Mesothelial cell of epicardium (in vitro differentiated cells): ENCODE data around the gene EPC2. TPM values are rescaled to one million over a fixed set of nuclear protein-coding genes. Genes with fewer than 3 reads are reported as not detected.
A peak's percentile ranks its signal among the peaks of the same experiment; 100 is the strongest.
"Not testable (repeated sequence)": the region's sequence is repeated elsewhere in the genome, so short reads cannot be mapped to it uniquely, and the experiment has no call there.

Source experiments
- DNase-seq, 2 experiments: peaks; one replicate each; pipeline ENCODE4 v3.0.0; 2021; ENCODE audit warnings: low spot score in 2 of 2; ENCODE audit not compliant: unreplicated experiment in 2 of 2
- H3K27ac Mint-ChIP-seq: 2 replicates; pipeline ENCODE4 v1.8.0; 2021; ENCODE audit warnings: mixed read lengths
- H3K27me3 Mint-ChIP-seq: 2 replicates; pipeline ENCODE4 v1.8.0; 2021; ENCODE audit warnings: low read depth, mixed read lengths
- H3K36me3 Mint-ChIP-seq: 2 replicates; pipeline ENCODE4 v1.8.0; 2021; ENCODE audit warnings: mixed read lengths
- H3K4me1 Mint-ChIP-seq: 2 replicates; pipeline ENCODE4 v1.8.0; 2021; ENCODE audit warnings: mixed read lengths
- H3K4me3 Mint-ChIP-seq: 2 replicates; pipeline ENCODE4 v1.8.0; 2021; ENCODE audit warnings: mild to moderate bottlenecking, moderate library complexity, mixed read lengths
- H3K9me3 Mint-ChIP-seq: 2 replicates; pipeline ENCODE4 v1.8.0; 2021; ENCODE audit warnings: mixed read lengths
- total RNA-seq: library from RNA; stranded (reverse); gene quantifications from 3 replicates; pipeline ENCODE4 v1.2.1, GENCODE V29; 2021
- TF ChIP-seq, protein P1 (sequence below): fragments of 200-600 bp; sonication (generic); IDR thresholded peaks from one replicate; pipeline ENCODE4 v1.5.0; 2021; ENCODE audit warnings: antibody characterized with exemption; ENCODE audit not compliant: unreplicated experiment

EPC2 gene
- total RNA-seq, 1 donor from 2014 or later, result 43.8 TPM

GRCh38 chr2:148670773-148671172 is 26.2 kb downstream of the EPC2 start:
- H3K4me1 Mint-ChIP-seq, result peaks cover 21% of the 10 kb centered on the region
- peaks cover 11% of the 10 kb centered on the region for H3K36me3 Mint-ChIP-seq
- no peak for DNase-seq
- peaks cover 9% of the 10 kb centered on the region for H3K9me3 Mint-ChIP-seq
- no peaks in the 10 kb centered on the region for H3K27me3 Mint-ChIP-seq
- peak overlapping the region; percentile 36 for H3K27ac Mint-ChIP-seq
- TF ChIP-seq, protein P1, sequence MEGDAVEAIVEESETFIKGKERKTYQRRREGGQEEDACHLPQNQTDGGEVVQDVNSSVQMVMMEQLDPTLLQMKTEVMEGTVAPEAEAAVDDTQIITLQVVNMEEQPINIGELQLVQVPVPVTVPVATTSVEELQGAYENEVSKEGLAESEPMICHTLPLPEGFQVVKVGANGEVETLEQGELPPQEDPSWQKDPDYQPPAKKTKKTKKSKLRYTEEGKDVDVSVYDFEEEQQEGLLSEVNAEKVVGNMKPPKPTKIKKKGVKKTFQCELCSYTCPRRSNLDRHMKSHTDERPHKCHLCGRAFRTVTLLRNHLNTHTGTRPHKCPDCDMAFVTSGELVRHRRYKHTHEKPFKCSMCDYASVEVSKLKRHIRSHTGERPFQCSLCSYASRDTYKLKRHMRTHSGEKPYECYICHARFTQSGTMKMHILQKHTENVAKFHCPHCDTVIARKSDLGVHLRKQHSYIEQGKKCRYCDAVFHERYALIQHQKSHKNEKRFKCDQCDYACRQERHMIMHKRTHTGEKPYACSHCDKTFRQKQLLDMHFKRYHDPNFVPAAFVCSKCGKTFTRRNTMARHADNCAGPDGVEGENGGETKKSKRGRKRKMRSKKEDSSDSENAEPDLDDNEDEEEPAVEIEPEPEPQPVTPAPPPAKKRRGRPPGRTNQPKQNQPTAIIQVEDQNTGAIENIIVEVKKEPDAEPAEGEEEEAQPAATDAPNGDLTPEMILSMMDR, result no peak
- H3K4me3 Mint-ChIP-seq, result no peak overlapping the region

- no peak overlapping the region for H3K4me3 Mint-ChIP-seq
- H3K9me3 Mint-ChIP-seq, result peaks cover 9% of the 10 kb centered on the region
- no peak for DNase-seq
- peaks cover 16% of the 10 kb centered on the region for H3K36me3 Mint-ChIP-seq
- TF ChIP-seq, protein P1, result peak; percentile 27
- peaks cover 20% of the 10 kb centered on the region for H3K4me1 Mint-ChIP-seq
- H3K27me3 Mint-ChIP-seq, result no peaks in the 10 kb centered on the region
- peak overlapping the region; percentile 24 for H3K27ac Mint-ChIP-seq
Measured at GRCh38 chr2:148674063-148675020, 29.8 kb downstream of the EPC2 start.

- Mint-ChIP-seq H3K9me3 (peaks cover 9% of the 10 kb centered on the region), H3K27ac (peak overlapping the region; percentile 35)
Measured at GRCh38 chr2:148675708-148676107, 31.2 kb downstream of the EPC2 start.

GRCh38 chr2:148678302-148679179 is 34.0 kb downstream of the EPC2 start:
- H3K4me3 Mint-ChIP-seq, H3K9me3 Mint-ChIP-seq, H3K27ac Mint-ChIP-seq, DNase-seq, H3K27me3 Mint-ChIP-seq, H3K36me3 Mint-ChIP-seq: not testable (repeated sequence)
- H3K4me1 Mint-ChIP-seq, result peaks cover 20% of the 10 kb centered on the region

More at GRCh38 chr2:148675708-148676107, 31.2 kb downstream of the EPC2 start:
- peaks cover 20% of the 10 kb centered on the region for H3K4me1 Mint-ChIP-seq
- H3K36me3 Mint-ChIP-seq, result peaks cover 16% of the 10 kb centered on the region
- no peak for DNase-seq
- H3K27me3 Mint-ChIP-seq, result no peaks in the 10 kb centered on the region
- H3K4me3 Mint-ChIP-seq, result no peak overlapping the region
- TF ChIP-seq, protein P1, result no peak

GRCh38 chr2:148680462-148680861 is 35.9 kb downstream of the EPC2 start:
- DNase-seq, result no peak
- no peaks in the 10 kb centered on the region for H3K27me3 Mint-ChIP-seq
- TF ChIP-seq, protein P1, result no peak
- H3K4me1 Mint-ChIP-seq, result peaks cover 7% of the 10 kb centered on the region
- peaks cover 15% of the 10 kb centered on the region for H3K9me3 Mint-ChIP-seq
- no peak overlapping the region for H3K27ac Mint-ChIP-seq
- no peak overlapping the region for H3K4me3 Mint-ChIP-seq
- peaks cover 13% of the 10 kb centered on the region for H3K36me3 Mint-ChIP-seq
